Choroid plexus epithelial cell (primary cell): ENCODE measurements around the gene ACTG1.
A peak's percentile ranks its signal among the peaks of the same experiment; 100 is the strongest.

Experiments used
- DNase-seq: peaks from one replicate; pipeline ENCODE4 v3.0.0-alpha.2; 2010; ENCODE audit warnings: low read depth
- H3K4me3 ChIP-seq: 2 replicates; pipeline ENCODE4 v1.5.1; 2011; ENCODE audit warnings: low read depth, mild to moderate bottlenecking, control low read depth, low read length, moderate library complexity
- CTCF ChIP-seq: conservative IDR thresholded peaks from 2 replicates; pipeline ENCODE4 v1.5.1; 2011; ENCODE audit warnings: low read depth, mild to moderate bottlenecking, control low read depth, inconsistent platforms, low read length, moderate library complexity

ACTG1 gene

DNA sequence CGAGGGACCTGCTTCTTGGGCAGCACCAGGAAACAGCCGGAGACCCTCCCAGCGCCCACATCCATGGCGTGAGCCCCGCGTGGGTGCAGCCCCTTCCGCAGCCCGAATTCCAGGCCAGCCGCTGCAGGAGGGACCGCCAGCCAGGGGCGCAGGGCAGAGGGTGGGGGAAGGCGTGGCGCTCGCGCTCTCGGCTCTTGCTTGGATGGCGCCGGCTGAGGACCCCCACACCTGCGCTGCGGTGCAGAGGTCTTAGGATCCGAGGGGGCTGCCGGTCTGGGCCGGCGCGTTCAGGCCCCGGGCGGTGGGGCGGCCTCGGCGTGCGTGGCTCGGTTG is 28.8 kb downstream of the ACTG1 start:
- no peak for TF ChIP-seq CTCF
- peak overlapping the region; percentile 49 for H3K4me3 ChIP-seq
- no peak for DNase-seq

- peak; percentile 44 for DNase-seq
- TF ChIP-seq CTCF, result no peak
- peak overlapping the region; percentile 49 for H3K4me3 ChIP-seq
Measured at GRCh38 chr17:81483085-81483861, 29.3 kb downstream of the ACTG1 start.

DNA sequence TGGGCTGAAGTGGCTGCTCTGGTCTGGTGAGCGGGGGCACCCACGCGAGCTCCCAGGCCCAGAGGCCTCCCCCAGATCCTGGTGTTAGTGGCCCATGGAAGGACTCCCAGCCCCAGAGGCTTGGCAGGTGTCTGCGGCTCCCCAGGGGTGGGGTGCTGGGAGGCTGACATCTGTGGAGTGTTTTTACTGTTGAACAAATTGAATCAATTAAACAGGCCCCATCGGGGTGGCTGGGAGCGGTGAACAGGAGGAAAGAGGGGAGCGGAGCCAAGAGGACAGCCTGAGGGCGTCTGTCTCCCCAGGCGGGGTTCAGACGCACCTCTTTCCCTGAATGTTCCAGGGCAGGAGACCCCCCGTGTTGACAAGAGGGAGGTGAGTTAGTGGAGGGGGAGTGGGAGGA is 29.9 kb downstream of the ACTG1 start:
- DNase-seq, result no peak
- H3K4me3 ChIP-seq, result no peak overlapping the region
- TF ChIP-seq CTCF, result no peak

- DNase-seq, result no peak
Measured at GRCh38 chr17:81481815-81482505, 30.6 kb downstream of the ACTG1 start.

DNA sequence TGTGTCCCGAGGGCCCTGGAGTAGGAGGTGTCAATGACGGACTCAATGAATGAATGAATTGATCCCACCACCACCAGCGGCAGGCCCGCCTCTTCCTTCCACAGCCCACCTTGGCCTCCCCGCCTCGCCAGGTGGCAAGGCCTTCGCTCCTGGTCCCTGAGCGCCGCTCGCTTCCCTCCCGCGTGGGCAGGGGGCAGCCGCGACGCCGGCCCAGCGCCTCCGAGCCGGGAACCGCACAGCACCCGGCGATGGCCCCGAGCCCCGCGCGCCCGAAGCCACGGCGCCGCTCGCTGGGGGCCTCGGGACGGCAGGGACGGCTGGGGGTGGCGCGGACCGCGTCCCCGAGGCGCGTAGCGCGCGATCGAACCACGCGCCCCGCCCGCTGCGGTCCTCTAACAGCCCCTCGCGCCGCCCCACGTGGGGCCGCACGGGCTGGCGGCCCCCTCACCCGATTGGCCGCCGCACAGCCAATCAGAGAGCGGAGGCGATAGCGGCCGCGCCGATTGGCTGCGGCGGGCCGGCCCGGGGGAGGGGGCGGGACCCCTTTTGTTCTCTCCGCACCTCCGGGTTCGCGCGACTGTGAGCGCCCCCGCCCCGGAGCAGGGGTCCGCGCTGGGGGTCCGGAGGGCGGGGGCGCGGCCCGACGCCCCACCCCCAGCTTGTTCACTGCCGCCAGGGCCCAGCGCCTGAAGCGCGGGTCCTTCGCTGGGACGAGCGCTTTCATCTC is 31.4 kb downstream of the ACTG1 start:
- peak; percentile 65 for DNase-seq
- peak overlapping the region; percentile 45 for H3K4me3 ChIP-seq
- TF ChIP-seq CTCF, result no peak

More at GRCh38 chr17:81481815-81482505, 30.6 kb downstream of the ACTG1 start:
- TF ChIP-seq CTCF, result no peak
- H3K4me3 ChIP-seq, result peak overlapping the region; percentile 45

DNA sequence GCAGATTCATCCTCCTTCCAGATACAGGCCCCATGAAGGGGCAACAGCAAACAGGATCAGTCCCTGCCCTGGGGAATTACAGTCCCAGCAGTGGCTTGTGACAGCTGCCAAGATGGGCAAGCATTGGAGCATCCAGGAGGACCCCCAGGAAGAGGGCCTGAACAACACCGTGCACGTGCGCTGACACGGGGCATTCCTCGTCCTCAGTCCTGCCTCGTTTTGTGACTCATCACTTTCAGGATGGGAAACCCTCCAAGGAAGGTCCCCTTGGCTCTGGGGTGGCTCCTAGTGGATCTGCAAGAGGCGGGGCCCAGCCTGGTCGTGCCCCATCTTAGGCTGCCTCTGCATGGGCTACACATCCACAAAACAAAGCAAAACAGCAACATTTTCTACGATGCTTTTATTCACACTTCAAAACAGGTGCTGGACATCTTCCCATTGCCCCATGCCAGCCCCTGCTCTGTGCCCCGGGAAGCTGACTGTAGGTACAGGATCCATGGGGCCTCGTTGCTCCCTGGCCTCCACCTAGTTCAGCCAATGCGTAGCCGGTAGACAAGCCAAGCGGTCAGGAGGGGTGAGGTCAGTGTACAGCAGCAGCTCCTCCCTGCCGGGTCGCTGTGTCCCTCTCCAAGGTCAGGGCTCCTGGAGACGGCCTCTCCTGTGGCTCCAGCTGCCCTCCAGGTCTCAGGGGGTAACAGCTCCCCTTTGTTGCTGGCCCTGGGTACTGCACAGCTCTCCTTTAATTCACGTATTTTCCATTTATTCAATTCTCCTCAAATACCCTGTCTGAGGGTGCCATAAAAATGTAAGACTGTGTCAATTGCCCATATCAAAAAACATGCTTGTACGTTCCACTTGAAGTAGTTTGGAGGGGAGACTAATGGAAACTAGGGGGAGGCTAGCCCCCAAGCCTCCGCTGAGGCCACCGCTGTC is 32.2 kb downstream of the ACTG1 start:
- H3K4me3 ChIP-seq, result no peak overlapping the region
- TF ChIP-seq CTCF, result no peak
- DNase-seq, result peak; percentile 38
